Breast epithelium (tissue), 3 donors: ENCODE measurements around the gene GRPEL2.

ENCODE experiments used
- CTCF ChIP-seq, 3 donors: fragments of 450-650 bp; IDR thresholded peaks; one replicate each; pipeline ENCODE4 v1.5.1; 2016 to 2017; ENCODE audit warnings: antibody characterized with exemption in 3 of 3, mild to moderate bottlenecking in 3 of 3, moderate library complexity in 3 of 3
- POLR2A ChIP-seq: fragments of 450-650 bp; IDR thresholded peaks from one replicate; pipeline ENCODE4 v1.6.1; 2016; ENCODE audit warnings: antibody characterized with exemption, mild to moderate bottlenecking, moderate library complexity

DNA sequence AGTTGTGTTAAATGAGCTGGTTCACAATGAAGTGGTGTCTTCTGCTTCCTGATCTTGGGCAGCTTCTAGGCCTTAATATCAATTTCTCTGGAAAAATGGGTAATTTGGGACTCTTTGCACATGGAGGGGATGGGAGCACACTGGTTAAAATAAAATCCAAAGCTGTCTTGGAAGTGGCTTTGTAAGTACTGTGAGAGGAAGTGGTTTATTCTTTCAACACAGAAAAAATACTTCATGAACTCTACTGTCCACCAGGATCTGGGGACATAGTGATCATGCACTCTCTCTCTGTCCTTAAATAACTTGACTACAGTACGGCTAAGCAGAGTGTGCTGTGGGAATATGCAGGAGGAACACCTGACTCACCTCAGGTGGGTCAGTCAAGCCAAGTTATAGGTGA lies 15.0 kb downstream of the GRPEL2 start:
- no peak for TF ChIP-seq POLR2A
- TF ChIP-seq CTCF (IDR thresholded peaks at IDR 0.05) = no peak
